ENCODE data around the gene MED8.

Gene MED8

GRCh38 chr1:43339584-43340232, 49.9 kb downstream of the MED8 start:
- no peak overlapping the region for H3K4me3 ChIP-seq (ENCODE audit: low read depth, low read length)
- no peak for TF ChIP-seq CTCF (IDR thresholded peaks at IDR 0.05; ENCODE audit: control insufficient read depth, extremely low read depth, insufficient read depth)
- DNase-seq (ENCODE audit: low read depth): no peak

- no peak for DNase-seq (ENCODE audit: low read depth)
- no peak for TF ChIP-seq CTCF (IDR thresholded peaks at IDR 0.05; ENCODE audit: control insufficient read depth, extremely low read depth, insufficient read depth)
Measured at GRCh38 chr1:43338001-43338400, 51.6 kb downstream of the MED8 start.

GRCh38 chr1:43337588-43337987, 52.0 kb downstream of the MED8 start, which contains the start of gene MPL:
Gene MPL, plus strand, starts transcription at chr1:43337818. Its CDS starts 31 bp downstream, at chr1:43337849.
- H3K4me3 ChIP-seq (ENCODE audit: low read depth, low read length): no peak within 1 kb of the TSS
- no peak for TF ChIP-seq CTCF (IDR thresholded peaks at IDR 0.05; ENCODE audit: control insufficient read depth, extremely low read depth, insufficient read depth)
- no peak for DNase-seq (ENCODE audit: low read depth)

More at GRCh38 chr1:43338001-43338400, 51.6 kb downstream of the MED8 start:
- no peak overlapping the region for H3K4me3 ChIP-seq (ENCODE audit: low read depth, low read length)

GRCh38 chr1:43334453-43335205, 55.0 kb downstream of the MED8 start:
- no peak overlapping the region for H3K4me3 ChIP-seq (ENCODE audit: low read depth, low read length)
- TF ChIP-seq CTCF (IDR thresholded peaks at IDR 0.05; ENCODE audit: control insufficient read depth, extremely low read depth, insufficient read depth): no peak
- no peak for DNase-seq (ENCODE audit: low read depth)
